LNCaP clone FGC (cell line): ENCODE measurements around the gene LRRC27.

Experiments used
- DNase-seq: peaks from one replicate; pipeline ENCODE4 v3.0.0-alpha.2; 2011; ENCODE audit warnings: low read depth
- H3K4me3 ChIP-seq: 2 replicates; pipeline ENCODE4 v1.5.1; 2011; ENCODE audit warnings: mild to moderate bottlenecking, low read depth, low read length, control low read depth
- CTCF ChIP-seq: IDR thresholded peaks from 2 replicates; pipeline ENCODE4 v1.5.1; 2012; ENCODE audit warnings: mild to moderate bottlenecking; ENCODE audit not compliant: control insufficient read depth, insufficient read depth; ENCODE audit errors: extremely low read depth

Gene LRRC27

GRCh38 chr10:132392184-132392800, 60.3 kb downstream of the LRRC27 start:
- no peak for TF ChIP-seq CTCF
- H3K4me3 ChIP-seq = no peak overlapping the region
- DNase-seq = no peak

- TF ChIP-seq CTCF = no peak
- DNase-seq = no peak
- no peak overlapping the region for H3K4me3 ChIP-seq
Observed at GRCh38 chr10:132392811-132393694, 61.1 kb downstream of the LRRC27 start.

GRCh38 chr10:132393695-132394181, 61.7 kb downstream of the LRRC27 start:
- no peak overlapping the region for H3K4me3 ChIP-seq
- no peak for DNase-seq
- no peak for TF ChIP-seq CTCF

- no peak for TF ChIP-seq CTCF
- no peak overlapping the region for H3K4me3 ChIP-seq
- DNase-seq = no peak
Observed at GRCh38 chr10:132394201-132394811, 62.3 kb downstream of the LRRC27 start.

GRCh38 chr10:132394936-132395703, 63.1 kb downstream of the LRRC27 start:
- TF ChIP-seq CTCF = no peak
- peak overlapping the region; percentile 51 for H3K4me3 ChIP-seq
- DNase-seq = no peak

GRCh38 chr10:132395704-132396493, 63.9 kb downstream of the LRRC27 start:
- DNase-seq = no peak
- H3K4me3 ChIP-seq = peak overlapping the region; percentile 51
- TF ChIP-seq CTCF = no peak
